ENCODE results near the gene BBS9.

Gene BBS9

GRCh38 chr7:33632322-33632721, 503.0 kb downstream of the BBS9 start:
- no peaks in the 10 kb centered on the region for H3K4me1 ChIP-seq
- intact Hi-C loops (cut with DNase I; ENCODE audit: low total_unique reads): no loop called here

GRCh38 chr7:33632840-33633525, 503.6 kb downstream of the BBS9 start:
- Histone ChIP-seq H3K36me3 (peaks cover 0 to 5% (median 0%) of the 10 kb centered on the region in 3 donors), H3K4me3 (no peak overlapping the region), H3K27ac (no peak overlapping the region), H3K9me3 (no peaks in the 10 kb centered on the region), H3K4me1 (no peaks in the 10 kb centered on the region), H3K27me3 (no peaks in the 10 kb centered on the region)
- TF ChIP-seq CTCF (IDR thresholded peaks at IDR 0.05): no peak
- intact Hi-C loops (cut with DNase I; ENCODE audit: low total_unique reads): no loop called here
- no peak for DNase-seq

More at GRCh38 chr7:33632322-33632721, 503.0 kb downstream of the BBS9 start:
- Histone ChIP-seq H3K9me3 (no peaks in the 10 kb centered on the region), H3K36me3 (peaks cover 0 to 5% (median 0%) of the 10 kb centered on the region in 3 donors), H3K27me3 (no peaks in the 10 kb centered on the region), H3K27ac (no peak overlapping the region), H3K4me3 (no peak overlapping the region)
- TF ChIP-seq CTCF (IDR thresholded peaks at IDR 0.05): no peak
- no peak for DNase-seq

- no peak overlapping the region for H3K27ac ChIP-seq
- DNase-seq: no peak
- peaks cover 0 to 5% (median 0%) of the 10 kb centered on the region in 3 donors for H3K36me3 ChIP-seq
- no peak overlapping the region for H3K4me3 ChIP-seq
- H3K4me1 ChIP-seq: no peaks in the 10 kb centered on the region
- TF ChIP-seq CTCF (IDR thresholded peaks at IDR 0.05): no peak
- intact Hi-C loops (cut with DNase I; ENCODE audit: low total_unique reads): no loop called here
- H3K27me3 ChIP-seq: no peaks in the 10 kb centered on the region
- H3K9me3 ChIP-seq: no peaks in the 10 kb centered on the region
These were observed 505.2 kb downstream of the BBS9 start for GRCh38 chr7:33634606-33635005.

DNA sequence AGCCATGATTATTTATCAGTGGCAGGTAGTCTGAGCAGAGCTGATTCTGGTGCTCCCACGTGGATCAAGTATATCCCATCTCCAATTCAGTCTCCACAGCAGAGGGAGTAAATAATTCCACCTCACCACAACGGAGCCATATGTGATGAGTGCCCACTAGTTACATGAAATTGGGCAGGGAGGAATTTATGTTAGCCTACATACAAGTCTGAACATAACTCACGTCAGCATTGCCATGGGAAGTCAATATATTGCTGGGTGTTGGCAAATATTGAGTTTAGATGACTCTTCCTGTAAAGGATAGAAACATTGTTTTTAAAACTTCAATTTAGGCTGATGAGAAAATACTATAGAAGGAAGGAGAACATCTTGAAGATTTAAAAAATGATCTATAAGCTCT, 507.0 kb downstream of the BBS9 start:
- Histone ChIP-seq H3K4me3 (no peak overlapping the region), H3K36me3 (peaks cover 0 to 5% (median 0%) of the 10 kb centered on the region in 3 donors), H3K27me3 (no peaks in the 10 kb centered on the region), H3K4me1 (no peaks in the 10 kb centered on the region), H3K9me3 (no peaks in the 10 kb centered on the region), H3K27ac (no peak overlapping the region)
- DNase-seq: no peak
- intact Hi-C loops (cut with DNase I; ENCODE audit: low total_unique reads): no loop called here
- TF ChIP-seq CTCF (IDR thresholded peaks at IDR 0.05): no peak

GRCh38 chr7:33639552-33640197, 510.3 kb downstream of the BBS9 start:
- Histone ChIP-seq H3K4me3 (no peak overlapping the region), H3K4me1 (no peaks in the 10 kb centered on the region), H3K9me3 (no peaks in the 10 kb centered on the region), H3K36me3 (no peaks in the 10 kb centered on the region), H3K27me3 (no peaks in the 10 kb centered on the region), H3K27ac (no peak overlapping the region)
- intact Hi-C loops (cut with DNase I; ENCODE audit: low total_unique reads): no loop called here
- DNase-seq: no peak
- TF ChIP-seq CTCF (IDR thresholded peaks at IDR 0.05): no peak
